ENCODE results near the gene CCDC134. TPM values are rescaled to one million over a fixed set of nuclear protein-coding genes. Genes with fewer than 3 reads are reported as not detected.

CCDC134 gene
- total and polyA plus RNA-seq, 2 of the 8 experiments (the other 6 are each of a cell fraction or from before 2014, with no cell fraction given) = 7.7 to 20.0 TPM

GRCh38 chr22:41813726-41814410 is 13.4 kb downstream of the CCDC134 start (continued):
- TF ChIP-seq KDM4A (IDR thresholded peaks at IDR 0.05; ENCODE audit: low read depth, low read length, severe bottlenecking) = no peak
- no peak for TF ChIP-seq EP300 (IDR thresholded peaks at IDR 0.05; ENCODE audit: borderline replicate concordance in 1 of 2, low read depth in 2 of 2, low read length in 2 of 2)
- no peak for TF ChIP-seq JUN (IDR thresholded peaks at IDR 0.05; ENCODE audit: low read depth, low read length)
- no peak for TF ChIP-seq ASH2L (IDR thresholded peaks at IDR 0.05; ENCODE audit: low read length)
- no peak for TF ChIP-seq CHD2 (IDR thresholded peaks at IDR 0.05; ENCODE audit: low read length)
- TF ChIP-seq SP1 (IDR thresholded peaks at IDR 0.05; ENCODE audit: low read depth, low read length) = no peak

Measured in H1 (cell line).